Tibial artery (tissue), 4 donors: ENCODE results near the gene CREB3L2.
"Not testable (repeated sequence)": the region's sequence is repeated elsewhere in the genome, so short reads cannot be mapped to it uniquely, and the experiment has no call there.

ENCODE experiments used
- DNase-seq, 2 donors: peaks; one replicate each; pipeline ENCODE4 v3.0.0-alpha.2; 2019
- H3K27ac ChIP-seq, 2 donors: fragments of 200-600 bp; sonication (generic) in 1 of 2; 1 replicate in 1 of 2; 2 replicates in 1 of 2; pipeline ENCODE4 v1.5.1; 2018 to 2019; ENCODE audit warnings: mild to moderate bottlenecking in 1 of 2
- H3K27me3 ChIP-seq, 2 donors: fragments of 200-600 bp; sonication (generic) in 1 of 2; one replicate each; pipeline versions ENCODE4 v1.5.1 to v1.6.0; 2016 to 2019
- H3K36me3 ChIP-seq, 3 donors: fragments of 200-600 bp; sonication (generic) in 2 of 3; one replicate each; pipeline ENCODE4 v1.5.1; 2016 to 2019; ENCODE audit warnings: mild to moderate bottlenecking in 2 of 3
- H3K4me1 ChIP-seq, 4 donors: fragments of 200-600 bp; sonication (generic) in 2 of 4; 1 replicate in 3 of 4; 2 replicates in 1 of 4; pipeline ENCODE4 v1.5.1; 2016 to 2019
- H3K4me3 ChIP-seq, 2 donors: fragments of 200-600 bp; sonication (generic) in 1 of 2; 1 replicate in 1 of 2; 2 replicates in 1 of 2; pipeline ENCODE4 v1.5.1; 2018 to 2019; ENCODE audit warnings: mild to moderate bottlenecking in 2 of 2
- H3K9me3 ChIP-seq, 3 donors: fragments of 200-600 bp; sonication (generic) in 1 of 3; one replicate each; pipeline ENCODE4 v1.5.1; 2016 to 2019
- CTCF ChIP-seq, 2 experiments: fragments of 200-600 bp in 1 of 2; fragments of 450-650 bp in 1 of 2; IDR thresholded peaks; one replicate each; pipeline ENCODE4 v1.5.1; 2017 to 2019; ENCODE audit warnings: antibody characterized with exemption in 2 of 2, mild to moderate bottlenecking in 1 of 2, moderate library complexity in 1 of 2
- intact Hi-C: fragments of 100-400 bp; cut with DNase I; formaldehyde crosslinking; loops from one replicate; pipeline ENCODE4 v1.15.0; 2023; ENCODE audit warnings: low total_unique reads

CREB3L2 gene

DNA sequence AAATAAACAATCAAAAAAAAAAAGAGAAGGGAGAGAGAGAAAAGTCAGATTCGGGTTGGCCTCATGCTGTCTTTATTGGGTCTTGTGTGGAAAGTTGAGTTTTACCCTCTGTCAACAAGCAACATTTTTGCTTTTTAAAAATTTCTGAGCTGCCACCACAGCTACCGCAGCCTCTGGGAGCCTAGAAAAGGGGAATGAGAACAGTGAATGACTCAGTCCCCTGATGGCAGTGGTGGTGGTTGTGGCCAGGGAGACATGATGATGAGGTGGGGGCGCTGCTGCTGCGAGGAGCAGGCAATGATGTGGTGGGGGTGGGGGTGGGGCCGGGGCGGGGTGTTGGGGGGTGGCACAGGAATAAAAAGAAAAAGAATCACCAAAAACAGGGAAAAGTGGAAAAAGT is 20.0 kb upstream of the CREB3L2 start:
- no peak for DNase-seq
- H3K36me3 ChIP-seq, result no peaks in the 10 kb centered on the region
- H3K4me1 ChIP-seq, result no peaks in the 10 kb centered on the region
- H3K9me3 ChIP-seq, result no peaks in the 10 kb centered on the region
- no peak overlapping the region for H3K27ac ChIP-seq
- TF ChIP-seq CTCF (IDR thresholded peaks at IDR 0.05), result no peak
- intact Hi-C loops, result no loop called here
- no peaks in the 10 kb centered on the region for H3K27me3 ChIP-seq
- no peak overlapping the region for H3K4me3 ChIP-seq

GRCh38 chr7:138017992-138018391 is 16.1 kb upstream of the CREB3L2 start:
- DNase-seq, result no peak
- H3K27me3 ChIP-seq, result no peaks in the 10 kb centered on the region

DNA sequence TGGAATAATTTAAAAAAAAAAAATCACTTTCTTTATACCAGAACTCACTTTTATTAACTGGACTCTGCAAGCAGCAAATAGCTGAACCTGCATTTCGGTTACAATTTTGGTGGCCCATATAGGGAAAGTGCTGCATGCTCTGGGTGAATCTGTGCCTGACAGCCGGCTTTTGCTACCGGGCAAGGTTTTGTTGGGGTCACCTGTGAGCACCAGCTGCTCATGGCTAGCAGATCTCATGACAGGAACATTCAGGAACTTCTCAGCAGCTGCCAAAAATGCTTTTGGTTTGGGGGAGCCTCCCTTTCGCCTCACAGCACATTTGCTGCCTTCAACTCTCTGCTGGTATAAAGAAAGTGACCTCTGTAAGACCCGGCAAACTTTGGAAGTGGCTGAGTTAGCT is 13.2 kb upstream of the CREB3L2 start:
- peaks cover 0 to 3% of the 10 kb centered on the region in 2 donors for H3K27me3 ChIP-seq
- no peak for TF ChIP-seq CTCF (IDR thresholded peaks at IDR 0.05)
- no peak for DNase-seq
- no peak overlapping the region for H3K4me3 ChIP-seq
- H3K4me1 ChIP-seq, result no peaks in the 10 kb centered on the region
- no peak overlapping the region for H3K27ac ChIP-seq
- no peaks in the 10 kb centered on the region for H3K36me3 ChIP-seq
- H3K9me3 ChIP-seq, result no peaks in the 10 kb centered on the region
- intact Hi-C loops, result no loop called here

More at GRCh38 chr7:138017992-138018391, 16.1 kb upstream of the CREB3L2 start:
- Histone ChIP-seq H3K9me3 (no peaks in the 10 kb centered on the region), H3K36me3 (no peaks in the 10 kb centered on the region), H3K4me1 (no peaks in the 10 kb centered on the region), H3K4me3 (no peak overlapping the region), H3K27ac (no peak overlapping the region)
- no peak for TF ChIP-seq CTCF (IDR thresholded peaks at IDR 0.05)
- intact Hi-C loops, result no loop called here

DNA sequence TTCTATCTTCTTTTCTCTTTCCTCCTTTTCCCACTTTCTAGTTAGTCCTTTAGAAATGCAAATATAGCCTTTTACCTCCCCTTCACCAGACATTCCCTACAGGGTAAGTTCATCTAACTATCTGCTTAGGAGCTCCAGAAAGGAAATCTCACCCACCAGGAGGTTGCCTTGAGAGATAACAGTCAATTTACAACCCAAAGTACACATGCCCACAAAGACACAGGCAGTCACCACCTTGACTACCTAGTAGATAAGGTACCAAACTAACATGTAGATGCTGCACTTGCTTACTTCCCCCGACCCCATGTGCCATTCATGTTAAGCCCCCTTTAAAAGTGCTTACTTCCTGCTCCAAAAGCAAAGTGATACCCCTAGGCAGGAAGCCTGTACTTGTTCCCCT is 12.8 kb upstream of the CREB3L2 start:
- Histone ChIP-seq H3K9me3 (no peaks in the 10 kb centered on the region), H3K27ac (no peak overlapping the region), H3K4me3 (no peak overlapping the region), H3K4me1 (no peaks in the 10 kb centered on the region), H3K27me3 (peaks cover 0 to 3% of the 10 kb centered on the region in 2 donors), H3K36me3 (no peaks in the 10 kb centered on the region)
- no peak for DNase-seq
- no peak for TF ChIP-seq CTCF (IDR thresholded peaks at IDR 0.05)
- intact Hi-C loops, result loop anchor here (5.0 kb wide), 1 partner anchor 352 kb away; no protein-coding TSS in a partner anchor

DNA sequence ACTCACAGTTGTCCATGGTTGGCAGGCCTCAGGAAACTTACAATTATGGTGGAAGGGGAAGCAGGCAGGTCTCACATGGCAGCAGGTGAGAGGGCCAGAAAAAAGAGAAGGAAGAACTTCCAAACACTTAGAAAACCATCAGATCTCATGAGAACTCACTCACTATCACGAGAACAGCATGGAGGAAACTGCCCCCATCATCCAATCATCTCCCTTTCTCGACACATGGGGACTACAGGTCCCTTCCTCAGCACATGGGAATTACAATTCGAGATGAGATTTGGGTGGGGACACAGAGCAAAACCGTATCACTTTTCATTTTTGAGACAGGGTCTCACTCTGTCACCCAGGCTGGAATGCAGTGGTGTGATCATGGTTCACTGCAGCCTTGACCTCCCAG is 12.3 kb upstream of the CREB3L2 start:
- H3K27ac ChIP-seq, H3K4me1 ChIP-seq, H3K36me3 ChIP-seq, H3K9me3 ChIP-seq, H3K27me3 ChIP-seq, DNase-seq, H3K4me3 ChIP-seq: not testable (repeated sequence)
- intact Hi-C loops, result loop anchor here (5.0 kb wide), 1 partner anchor 352 kb away; no protein-coding TSS in a partner anchor

- Histone ChIP-seq H3K4me3 (no peak overlapping the region), H3K36me3 (no peaks in the 10 kb centered on the region), H3K27ac (no peak overlapping the region), H3K4me1 (peaks cover 0 to 4% (median 1%) of the 10 kb centered on the region in 4 donors), H3K27me3 (peaks cover 0 to 3% of the 10 kb centered on the region in 2 donors), H3K9me3 (no peaks in the 10 kb centered on the region)
- no peak for DNase-seq
- TF ChIP-seq CTCF (IDR thresholded peaks at IDR 0.05), result no peak
- intact Hi-C loops, result no loop called here
These were observed 7.4 kb upstream of the CREB3L2 start for GRCh38 chr7:138009350-138009653.
